HCEC 1CT (cell line): ENCODE data around the gene FAM117B.
"Not testable (repeated sequence)": the region's sequence is repeated elsewhere in the genome, so short reads cannot be mapped to it uniquely, and the experiment has no call there.

Experiments
- DNase-seq: peaks from one replicate; pipeline ENCODE4 v3.0.0-alpha.2; 2017

FAM117B gene

GRCh38 chr2:202639231-202639630 lies 4.5 kb downstream of the FAM117B start:
- no peak for DNase-seq

- DNase-seq: no peak
Observed at GRCh38 chr2:202642567-202642966, 7.8 kb downstream of the FAM117B start.

- DNase-seq: no peak
Observed at GRCh38 chr2:202643012-202643858, 8.5 kb downstream of the FAM117B start.

GRCh38 chr2:202652119-202652518 lies 17.4 kb downstream of the FAM117B start:
- DNase-seq: no peak

GRCh38 chr2:202653890-202654289 lies 19.1 kb downstream of the FAM117B start:
- DNase-seq: no peak

GRCh38 chr2:202657876-202658275 lies 23.1 kb downstream of the FAM117B start:
- DNase-seq: no peak

GRCh38 chr2:202660796-202661195 lies 26.0 kb downstream of the FAM117B start:
- no peak for DNase-seq

- no peak for DNase-seq
Observed at GRCh38 chr2:202669841-202670240, 35.1 kb downstream of the FAM117B start.

- no peak for DNase-seq
Observed at GRCh38 chr2:202671317-202672035, 36.7 kb downstream of the FAM117B start.

- DNase-seq: not testable (repeated sequence)
Observed at GRCh38 chr2:202675097-202675496, 40.3 kb downstream of the FAM117B start.

- no peak for DNase-seq
Observed at GRCh38 chr2:202679980-202680379, 45.2 kb downstream of the FAM117B start.

GRCh38 chr2:202680512-202680911 lies 45.7 kb downstream of the FAM117B start:
- no peak for DNase-seq

GRCh38 chr2:202681688-202682205 lies 47.0 kb downstream of the FAM117B start:
- DNase-seq: no peak

- DNase-seq: no peak
Observed at GRCh38 chr2:202682274-202682673, 47.5 kb downstream of the FAM117B start.

- DNase-seq: peak; percentile 89
Observed at GRCh38 chr2:202687276-202687675, 52.5 kb downstream of the FAM117B start.

GRCh38 chr2:202689459-202689858 lies 54.7 kb downstream of the FAM117B start:
- DNase-seq: no peak

GRCh38 chr2:202689898-202690297 lies 55.1 kb downstream of the FAM117B start:
- no peak for DNase-seq

GRCh38 chr2:202690321-202690900 lies 55.6 kb downstream of the FAM117B start:
- DNase-seq: peak; percentile 37

- no peak for DNase-seq
Observed at GRCh38 chr2:202693503-202693902, 58.7 kb downstream of the FAM117B start.

GRCh38 chr2:202695166-202695565 lies 60.4 kb downstream of the FAM117B start:
- DNase-seq: peak; percentile 88

GRCh38 chr2:202700075-202700901 lies 65.5 kb downstream of the FAM117B start:
- no peak for DNase-seq

- DNase-seq: peak; percentile 28
Observed at GRCh38 chr2:202703091-202703490, 68.3 kb downstream of the FAM117B start.

- no peak for DNase-seq
Observed at GRCh38 chr2:202704248-202704647, 69.5 kb downstream of the FAM117B start.
